GM21423 (cell line): ENCODE data around the gene NKIRAS1.
A peak's percentile ranks its signal among the peaks of the same experiment; 100 is the strongest.
"Not testable (repeated sequence)": the region's sequence is repeated elsewhere in the genome, so short reads cannot be mapped to it uniquely, and the experiment has no call there.

Experiments used
- ATAC-seq: cut with Tn5 transposase; IDR thresholded peaks from one replicate; pipeline ENCODE4 v1.9.1; 2021; ENCODE audit warnings: mild to moderate bottlenecking, moderate library complexity; ENCODE audit not compliant: unreplicated experiment

Gene NKIRAS1

GRCh38 chr3:23941440-23941839, 24.6 kb upstream of the NKIRAS1 start:
- ATAC-seq = no peak

GRCh38 chr3:23940775-23941174, 24.0 kb upstream of the NKIRAS1 start:
- ATAC-seq = no peak

- ATAC-seq = no peak
These were observed 21.9 kb upstream of the NKIRAS1 start for GRCh38 chr3:23938688-23939087.

- ATAC-seq = no peak
These were observed 20.5 kb upstream of the NKIRAS1 start for GRCh38 chr3:23937296-23937695.

GRCh38 chr3:23934253-23934652, 17.5 kb upstream of the NKIRAS1 start:
- no peak for ATAC-seq

- ATAC-seq = no peak
These were observed 15.8 kb upstream of the NKIRAS1 start for GRCh38 chr3:23932571-23932970.

- no peak for ATAC-seq
These were observed 14.8 kb upstream of the NKIRAS1 start for GRCh38 chr3:23931597-23931996.

GRCh38 chr3:23928524-23928923, 11.7 kb upstream of the NKIRAS1 start:
- ATAC-seq = no peak

- ATAC-seq = no peak
These were observed 9.9 kb upstream of the NKIRAS1 start for GRCh38 chr3:23926736-23927135.

GRCh38 chr3:23926246-23926645, 9.5 kb upstream of the NKIRAS1 start:
- ATAC-seq = no peak

- ATAC-seq = no peak
These were observed 7.0 kb upstream of the NKIRAS1 start for GRCh38 chr3:23923786-23924185.

GRCh38 chr3:23921052-23921511, 4.3 kb upstream of the NKIRAS1 start:
- no peak for ATAC-seq

GRCh38 chr3:23920151-23920655, 3.4 kb upstream of the NKIRAS1 start:
- ATAC-seq = no peak

GRCh38 chr3:23919628-23920027, 2.8 kb upstream of the NKIRAS1 start:
- ATAC-seq = no peak

- ATAC-seq = not testable (repeated sequence)
These were observed 1.5 kb upstream of the NKIRAS1 start for GRCh38 chr3:23918331-23918730.

GRCh38 chr3:23917679-23918303, 1.0 kb upstream of the NKIRAS1 start:
- not testable (repeated sequence) for ATAC-seq

- ATAC-seq = peak; percentile 40
These were observed 471 bp downstream of the NKIRAS1 start for GRCh38 chr3:23916152-23916885.

GRCh38 chr3:23915537-23916108, 1.2 kb downstream of the NKIRAS1 start:
- no peak for ATAC-seq

GRCh38 chr3:23913873-23914743, 2.7 kb downstream of the NKIRAS1 start:
- no peak for ATAC-seq

GRCh38 chr3:23913182-23913581, 3.6 kb downstream of the NKIRAS1 start:
- no peak for ATAC-seq

GRCh38 chr3:23912335-23912734, 4.5 kb downstream of the NKIRAS1 start:
- not testable (repeated sequence) for ATAC-seq
